Activated T-cell treated with anti-CD3 and anti-CD28 coated beads for 24 hours (primary cell): ENCODE measurements around the gene GOLGA2.

Source experiments
- DNase-seq: peaks from one replicate; pipeline ENCODE4 v3.0.0-alpha.2; 2020; ENCODE audit warnings: low read depth

GOLGA2 gene

GRCh38 chr9:128257907-128258306 is 17.9 kb downstream of the GOLGA2 start:
- DNase-seq = no peak

- DNase-seq = no peak
Measured at GRCh38 chr9:128257086-128257825, 18.6 kb downstream of the GOLGA2 start.

GRCh38 chr9:128254855-128255759 is 20.7 kb downstream of the GOLGA2 start:
- DNase-seq = peak; percentile 32

GRCh38 chr9:128254362-128254761 is 21.4 kb downstream of the GOLGA2 start:
- DNase-seq = no peak

GRCh38 chr9:128253991-128254346 is 21.8 kb downstream of the GOLGA2 start:
- no peak for DNase-seq

GRCh38 chr9:128253140-128253990 is 22.4 kb downstream of the GOLGA2 start:
- DNase-seq = no peak

- DNase-seq = no peak
Measured at GRCh38 chr9:128252317-128253139, 23.3 kb downstream of the GOLGA2 start.

- no peak for DNase-seq
Measured at GRCh38 chr9:128251732-128252100, 24.1 kb downstream of the GOLGA2 start.

GRCh38 chr9:128250839-128251731 is 24.7 kb downstream of the GOLGA2 start:
- DNase-seq = no peak

- DNase-seq = peak; percentile 98
Measured at GRCh38 chr9:128249908-128250838, 25.6 kb downstream of the GOLGA2 start.

GRCh38 chr9:128249558-128249907 is 26.3 kb downstream of the GOLGA2 start:
- DNase-seq = no peak

GRCh38 chr9:128247226-128247803 is 28.5 kb downstream of the GOLGA2 start:
- DNase-seq = no peak

GRCh38 chr9:128246471-128246870 is 29.3 kb downstream of the GOLGA2 start:
- DNase-seq = no peak

GRCh38 chr9:128245421-128246151 is 30.2 kb downstream of the GOLGA2 start:
- no peak for DNase-seq

GRCh38 chr9:128244837-128245231 is 31.0 kb downstream of the GOLGA2 start:
- no peak for DNase-seq

GRCh38 chr9:128244091-128244836 is 31.5 kb downstream of the GOLGA2 start:
- DNase-seq = no peak

GRCh38 chr9:128243215-128244018 is 32.4 kb downstream of the GOLGA2 start:
- DNase-seq = no peak
